K562 (cell line): Measurements from ENCODE around the gene CLDN14. TPM values are rescaled to one million over a fixed set of nuclear protein-coding genes. Genes with fewer than 3 reads are reported as not detected.

Experiments used
- ATAC-seq: fragments of 200-7000 bp; cut with Tn5 transposase; 3 replicates; pipeline ENCODE4 v1.9.1; 2020; ENCODE audit warnings: moderate library complexity
- BruUV-seq: library from RNA; stranded (reverse); fragments of 400-500 nt; replicated peaks from 2 replicates; lab custom pipeline; 2021; lab: Mats Ljungman, UMichigan
- CTCF ChIA-PET: fragments of 300-600 bp; formaldehyde crosslinking; extraction: SDS; loops from one replicate; lab custom pipeline; 2021; ENCODE audit warnings: low intra/inter-chr PET ratio; lab: Yijun Ruan, JAX
- POLR2A ChIA-PET: fragments of 300-600, 350-650 bp; sonication (Branson Sonifier 250); formaldehyde crosslinking; extraction: SDS; loops from one replicate; lab custom pipeline; 2021; ENCODE audit warnings: antibody characterized with exemption, inconsistent platforms; lab: Yijun Ruan, JAX
- DNase-seq, 4 experiments: peaks; one replicate each; pipeline versions ENCODE4 v3.0.0 to v3.0.0-alpha.2; 2011 to 2018; ENCODE audit warnings: low spot score in 3 of 4, mixed read lengths in 3 of 4; ENCODE audit errors: extremely low read depth in 1 of 4
- FAIRE-seq: peaks from 2 replicates; lab custom pipeline; 2011; peaks lifted over from hg19 to GRCh38; lab: Jason Lieb, UNC
- H2AFZ ChIP-seq: 2 replicates; pipeline ENCODE4 v1.6.0; 2011; ENCODE audit warnings: low read depth, low read length, control low read depth, inconsistent platforms
- H3K27ac ChIP-seq: fragments of 200-600 bp; 3 replicates; pipeline ENCODE4 v1.8.0; 2011; ENCODE audit warnings: low read depth, mild to moderate bottlenecking, control low read depth, inconsistent platforms, low read length, moderate library complexity, mixed read lengths; ENCODE audit errors: extremely low read depth
- H3K27me3 ChIP-seq, 2 experiments: fragments of 300-600 bp in 1 of 2; 2 replicates in 1 of 2; 3 replicates in 1 of 2; pipeline versions ENCODE4 v1.6.0 to v1.8.0; 2011; ENCODE audit warnings: inconsistent platforms in 2 of 2, low read length in 2 of 2, mild to moderate bottlenecking in 1 of 2, mixed read lengths in 1 of 2, moderate library complexity in 1 of 2; ENCODE audit not compliant: control insufficient read depth in 2 of 2, insufficient read depth in 2 of 2
- H3K36me3 ChIP-seq: fragments of 300-600 bp; 3 replicates; pipeline ENCODE4 v1.8.0; 2011; ENCODE audit warnings: mild to moderate bottlenecking, low read length, inconsistent platforms; ENCODE audit not compliant: control insufficient read depth, insufficient read depth
- H3K4me1 ChIP-seq, 2 experiments: fragments of 200-600 bp in 1 of 2; replicated peaks in 1 of 2; 2 replicates in 1 of 2; 3 replicates in 1 of 2; pipeline versions ENCODE4 v1.5.1 to v1.8.0; 2011; ENCODE audit warnings: inconsistent platforms in 2 of 2, low read length in 2 of 2, mild to moderate bottlenecking in 1 of 2, mixed read lengths in 1 of 2, moderate library complexity in 1 of 2; ENCODE audit not compliant: control insufficient read depth in 2 of 2, insufficient read depth in 2 of 2
- H3K4me2 ChIP-seq: 2 replicates; pipeline ENCODE4 v1.6.1; 2011; ENCODE audit warnings: low read length, control low read depth, inconsistent platforms, mixed read lengths; ENCODE audit not compliant: insufficient read depth
- H3K4me3 ChIP-seq: fragments of 200-600 bp; sonication (generic), shearing (Covaris generic); 2 replicates; pipeline ENCODE4 v1.5.1; 2016; ENCODE audit warnings: control low read depth, inconsistent platforms
- H3K79me2 ChIP-seq: fragments of 200-600 bp; 3 replicates; pipeline ENCODE4 v1.8.0; 2011; ENCODE audit warnings: low read length, inconsistent platforms; ENCODE audit not compliant: control insufficient read depth, insufficient read depth
- H3K9ac ChIP-seq, 2 experiments: 2 replicates each; pipeline versions ENCODE4 v1.6.0 to v1.6.1; 2011; ENCODE audit warnings: low read depth in 2 of 2, low read length in 2 of 2, control low read depth in 1 of 2, inconsistent platforms in 1 of 2, mild to moderate bottlenecking in 1 of 2, mixed read lengths in 1 of 2; ENCODE audit not compliant: insufficient read depth in 1 of 2
- H3K9me1 ChIP-seq: one replicate; pipeline ENCODE4 v1.6.0; 2011; ENCODE audit warnings: inconsistent platforms, mild to moderate bottlenecking, low read length, moderate library complexity; ENCODE audit not compliant: control insufficient read depth, insufficient read depth
- H3K9me3 ChIP-seq: replicated peaks from 2 replicates; pipeline ENCODE4 v1.5.1; 2011; ENCODE audit warnings: low read depth, low read length, inconsistent platforms; ENCODE audit not compliant: control insufficient read depth, insufficient read depth
- H4K20me1 ChIP-seq: replicated peaks from 2 replicates; pipeline ENCODE4 v1.6.1; 2011; ENCODE audit warnings: low read length, inconsistent platforms, mixed read lengths; ENCODE audit not compliant: control insufficient read depth, insufficient read depth
- ARID1B ChIP-seq: fragments of 450-650 bp; IDR thresholded peaks from 2 replicates; pipeline ENCODE4 v1.6.1; 2016; ENCODE audit warnings: antibody characterized with exemption, mild to moderate bottlenecking, inconsistent platforms
- E2F3 ChIP-seq: fragments of 250-450 bp; sonication (Bioruptor Pico); IDR thresholded peaks from 2 replicates; pipeline ENCODE4 v1.4.0; 2020; ENCODE audit warnings: mild to moderate bottlenecking
- KLF13 ChIP-seq: fragments of 450-650 bp; IDR thresholded peaks from 2 replicates; pipeline ENCODE4 v1.6.1; 2016; ENCODE audit warnings: missing genetic modification characterization, low read depth, mild to moderate bottlenecking, missing compliant biosample characterization, moderate library complexity, borderline replicate concordance
- MITF ChIP-seq: IDR thresholded peaks from 2 replicates; pipeline ENCODE4 v1.6.1; 2014; ENCODE audit warnings: antibody characterized with exemption
- NFXL1 ChIP-seq: fragments of 450-650 bp; formaldehyde crosslinking; IDR thresholded peaks from 2 replicates; pipeline ENCODE4 v1.4.0; 2021; ENCODE audit warnings: mild to moderate bottlenecking
- PRPF4 ChIP-seq: fragments of 200-400 bp; formaldehyde crosslinking; IDR thresholded peaks from one replicate; pipeline ENCODE4 v1.6.1; 2017; ENCODE audit warnings: low read length, low read depth, mild to moderate bottlenecking; ENCODE audit not compliant: insufficient read depth, poor library complexity, severe bottlenecking
- SMARCE1 ChIP-seq: fragments of 450-650 bp; IDR thresholded peaks from 2 replicates; pipeline ENCODE4 v1.7.1; 2016; ENCODE audit warnings: mild to moderate bottlenecking
- TEAD4 ChIP-seq, 2 experiments: sonication (generic) in 1 of 2; formaldehyde crosslinking in 1 of 2; IDR thresholded peaks; 2 replicates each; pipeline versions ENCODE4 v1.6.1 to v1.8.0; 2012 to 2022; ENCODE audit warnings: borderline replicate concordance in 1 of 2, inconsistent platforms in 1 of 2, low read length in 1 of 2, mild to moderate bottlenecking in 1 of 2, missing genetic modification reagents in 1 of 2
- ZC3H4 ChIP-seq: sonication (generic); formaldehyde crosslinking; IDR thresholded peaks from 2 replicates; pipeline ENCODE4 v1.9.0; 2021; ENCODE audit warnings: missing genetic modification reagents, borderline replicate concordance
- WGBS: fragments of 100-300 bp; shearing (Covaris generic); methylation state at CpG from one replicate; pipeline ENCODE4 v1.1.6; 2016; ENCODE audit warnings: low coverage, mixed read lengths; ENCODE audit not compliant: insufficient coverage; ENCODE audit errors: missing lambda C conversion rate; 5-methylcytosine and 5-hydroxymethylcytosine counted together
- in situ Hi-C: fragments of 300-500 bp; cut with MboI; formaldehyde crosslinking; loops from 4 replicates; pipeline ENCODE4 v1.15.0; 2018; ENCODE audit warnings: inconsistent platforms, mixed read lengths
- intact Hi-C: fragments of 100-400 bp; cut with micrococcal nuclease; formaldehyde crosslinking; loops from 2 replicates; pipeline ENCODE4 v1.14.2; 2022
- polyA plus RNA-seq, 8 experiments: library from polyadenylated mRNA; depleted of rRNA in 4 of 8; stranded (reverse) in 5 of 8; unstranded in 3 of 8; fragments of >200 nt; fragmentation: Nextera tagmentation in 2 of 8; fragmentation: Illumina TruSeq in 1 of 8; extraction: Ambion mirVana in 2 of 8; extraction: Trizol in 1 of 8; gene quantifications; 2 replicates each; pipeline versions ENCODE4 v1.2.1 to v1.2.3, GENCODE V29; 2011 to 2014; ENCODE audit warnings: inconsistent platforms in 1 of 8, missing spikeins in 1 of 8
- total RNA-seq, 7 experiments: library from RNA; depleted of rRNA in 6 of 7; stranded (reverse); fragments of >200 nt in 6 of 7; fragmentation: Illumina TruSeq in 2 of 7; extraction: Trizol in 2 of 7; gene quantifications; 2 replicates each; pipeline versions ENCODE4 v1.2.1 to v1.2.3, GENCODE V29; 2011 to 2021; ENCODE audit warnings: low replicate concordance in 1 of 7
- TF ChIP-seq, protein P1 (sequence below): sonication (generic); formaldehyde crosslinking; IDR thresholded peaks from 2 replicates; pipeline ENCODE4 v1.8.0; 2022; ENCODE audit warnings: missing genetic modification reagents, mild to moderate bottlenecking, borderline replicate concordance

CLDN14 gene
- total and polyA plus RNA-seq, 9 of the 15 experiments (the other 6 are each of a cell fraction or from before 2014, with no cell fraction given): not detected

- in situ Hi-C loops (no loop called here), intact Hi-C loops (no loop called here)
- Histone ChIP-seq H3K27me3 (peaks cover 21 to 33% of the 10 kb centered on the region in 2 experiments), H3K4me3 (no peak overlapping the region), H3K9me1 (no peaks in the 10 kb centered on the region), H3K79me2 (no peaks in the 10 kb centered on the region), H3K27ac (no peak overlapping the region), H3K4me2 (no peak overlapping the region; the same call in 1 of the 2 replicates), H3K9me3 (no peaks in the 10 kb centered on the region), H4K20me1 (0 out of 2 replicates have a peak, but pooled peaks cover 2% of the 10 kb centered on the region), H3K9ac (no peak overlapping the region), H3K4me1 (peaks cover 0 to 10% of the 10 kb centered on the region in 2 experiments; a peak in 3 of 5 replicates), H3K36me3 (no peaks in the 10 kb centered on the region), H2AFZ (no peak overlapping the region)
- WGBS: 6% methylated on average over 6 of the region's 6 CpGs
- FAIRE-seq (no peak), ATAC-seq (peak; percentile 35; the same call in 1 of the 3 replicates), DNase-seq (peak in 1 of 4 experiments; percentile 22)
- ChIA-PET CTCF (no interaction called here), POLR2A (interaction anchor here (0.6 to 0.8 kb wide), 2 partner anchors 25 to 29 kb away, joined by 3 to 5 read pairs; no protein-coding TSS in a partner anchor)
- BruUV-seq: no TSS peak
- TF ChIP-seq KLF13 (tag) (peak; percentile 97), E2F3 (no peak)
Measured at GRCh38 chr21:36441715-36442114, 38.2 kb downstream of the CLDN14 start.

- DNase-seq: peak in 3 of 4 experiments; percentile 17 to 64 (median 43)
- Histone ChIP-seq H3K9ac (no peak overlapping the region), H3K27me3 (peaks cover 16 to 28% of the 10 kb centered on the region in 2 experiments; a peak in 4 of 5 replicates), H3K9me3 (no peaks in the 10 kb centered on the region), H3K36me3 (no peaks in the 10 kb centered on the region), H3K4me2 (no peak overlapping the region), H2AFZ (no peak overlapping the region), H3K4me3 (no peak overlapping the region), H4K20me1 (0 out of 2 replicates have a peak, but pooled peaks cover 2% of the 10 kb centered on the region), H3K27ac (no peak overlapping the region), H3K9me1 (no peaks in the 10 kb centered on the region), H3K4me1 (peaks cover 0 to 10% of the 10 kb centered on the region in 2 experiments; a peak in 3 of 5 replicates), H3K79me2 (no peaks in the 10 kb centered on the region)
- intact Hi-C loops: no loop called here
- POLR2A ChIA-PET: interaction anchor here (1.9 kb wide), 1 partner anchor 8 kb away, joined by 6 read pairs; no protein-coding TSS in a partner anchor
- BruUV-seq: no TSS peak
- no peak for FAIRE-seq
- ATAC-seq: peak; percentile 54; the same call in 2 of the 3 replicates
- in situ Hi-C loops: no loop called here
- 0% methylated on average over 6 of the region's 6 CpGs for WGBS
- CTCF ChIA-PET: interaction anchor here (0.6 kb wide), 1 partner anchor 487 kb away, joined by 4 read pairs; no protein-coding TSS in a partner anchor
- no peak for TF ChIP-seq PRPF4
- no peak for TF ChIP-seq NFXL1 (CRISPR knock-in tag)
- TF ChIP-seq MITF: no peak
- peak; percentile 48; the same call in 1 of the 2 replicates for TF ChIP-seq SMARCE1
- TF ChIP-seq ZC3H4: no peak
- peak; percentile 74 for TF ChIP-seq TEAD4 (IDR thresholded peaks at IDR 0.05; ENCODE audit: low read length)
- TF ChIP-seq TEAD4 (CRISPR knock-in tag; IDR thresholded peaks at IDR 0.05; ENCODE audit: borderline replicate concordance): no peak
- peak; percentile 71 for TF ChIP-seq ARID1B
- TF ChIP-seq, protein P1, sequence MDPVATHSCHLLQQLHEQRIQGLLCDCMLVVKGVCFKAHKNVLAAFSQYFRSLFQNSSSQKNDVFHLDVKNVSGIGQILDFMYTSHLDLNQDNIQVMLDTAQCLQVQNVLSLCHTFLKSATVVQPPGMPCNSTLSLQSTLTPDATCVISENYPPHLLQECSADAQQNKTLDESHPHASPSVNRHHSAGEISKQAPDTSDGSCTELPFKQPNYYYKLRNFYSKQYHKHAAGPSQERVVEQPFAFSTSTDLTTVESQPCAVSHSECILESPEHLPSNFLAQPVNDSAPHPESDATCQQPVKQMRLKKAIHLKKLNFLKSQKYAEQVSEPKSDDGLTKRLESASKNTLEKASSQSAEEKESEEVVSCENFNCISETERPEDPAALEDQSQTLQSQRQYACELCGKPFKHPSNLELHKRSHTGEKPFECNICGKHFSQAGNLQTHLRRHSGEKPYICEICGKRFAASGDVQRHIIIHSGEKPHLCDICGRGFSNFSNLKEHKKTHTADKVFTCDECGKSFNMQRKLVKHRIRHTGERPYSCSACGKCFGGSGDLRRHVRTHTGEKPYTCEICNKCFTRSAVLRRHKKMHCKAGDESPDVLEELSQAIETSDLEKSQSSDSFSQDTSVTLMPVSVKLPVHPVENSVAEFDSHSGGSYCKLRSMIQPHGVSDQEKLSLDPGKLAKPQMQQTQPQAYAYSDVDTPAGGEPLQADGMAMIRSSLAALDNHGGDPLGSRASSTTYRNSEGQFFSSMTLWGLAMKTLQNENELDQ (CRISPR knock-in tag): no peak
Measured at GRCh38 chr21:36437745-36438128, 42.2 kb downstream of the CLDN14 start.
